HepG2 (cell line): ENCODE results near the gene DCAF7. TPM values are rescaled to one million over a fixed set of nuclear protein-coding genes. Genes with fewer than 3 reads are reported as not detected.
A peak's percentile ranks its signal among the peaks of the same experiment; 100 is the strongest.

ENCODE experiments used
- ATAC-seq: fragments of 200-7000 bp; cut with Tn5 transposase; 3 replicates; pipeline ENCODE4 v1.9.1; 2020; ENCODE audit warnings: mild to moderate bottlenecking, moderate library complexity
- BruUV-seq: library from RNA; stranded (reverse); fragments of 400-500 nt; replicated peaks from 2 replicates; lab custom pipeline; 2021; lab: Mats Ljungman, UMichigan
- CTCF ChIA-PET: fragments of 300-600 bp; formaldehyde crosslinking; extraction: SDS; loops from one replicate; lab custom pipeline; 2021; ENCODE audit warnings: low total read pairs, inconsistent platforms, low intra/inter-chr PET ratio; lab: Yijun Ruan, JAX
- POLR2A ChIA-PET: fragments of 350-600 bp; sonication (Branson Sonifier 250); formaldehyde crosslinking; loops from one replicate; lab custom pipeline; 2020; ENCODE audit warnings: antibody characterized with exemption, inconsistent platforms; lab: Yijun Ruan, JAX
- DNase-seq: peaks from one replicate; pipeline ENCODE4 v3.0.0-alpha.2; 2015; ENCODE audit warnings: low spot score
- FAIRE-seq: peaks from 3 replicates; lab custom pipeline; 2011; peaks lifted over from hg19 to GRCh38; lab: Jason Lieb, UNC
- H2AFZ ChIP-seq: one replicate; pipeline ENCODE4 v1.6.1; 2011; ENCODE audit warnings: low read length, inconsistent platforms
- H3K27ac ChIP-seq: fragments of 300-600 bp; 3 replicates; pipeline ENCODE4 v1.8.0; 2011; ENCODE audit warnings: mixed run types, mild to moderate bottlenecking, mixed read lengths, low read length, inconsistent platforms; ENCODE audit not compliant: insufficient read depth; ENCODE audit errors: extremely low read length
- H3K27me3 ChIP-seq, 2 experiments: fragments of 200-600 bp in 1 of 2; 2 replicates in 1 of 2; 3 replicates in 1 of 2; pipeline versions ENCODE4 v1.6.0 to v1.8.0; 2011; ENCODE audit warnings: low read length in 2 of 2, mild to moderate bottlenecking in 2 of 2, moderate library complexity in 2 of 2, inconsistent platforms in 1 of 2; ENCODE audit not compliant: insufficient read depth in 2 of 2, control insufficient read depth in 1 of 2
- H3K36me3 ChIP-seq, 2 experiments: fragments of 200-600 bp in 1 of 2; replicated peaks in 1 of 2; 2 replicates in 1 of 2; 3 replicates in 1 of 2; pipeline versions ENCODE4 v1.5.1 to v1.8.0; 2011; ENCODE audit warnings: low read length in 2 of 2, inconsistent platforms in 1 of 2; ENCODE audit not compliant: insufficient read depth in 2 of 2, control insufficient read depth in 1 of 2
- H3K4me1 ChIP-seq: 2 replicates; pipeline ENCODE4 v1.5.1; 2012; ENCODE audit warnings: low read length, inconsistent platforms; ENCODE audit not compliant: insufficient read depth
- H3K4me2 ChIP-seq: 2 replicates; pipeline ENCODE4 v1.6.0; 2011; ENCODE audit warnings: low read depth, low read length, inconsistent platforms
- H3K4me3 ChIP-seq, 3 experiments: fragments of 200-600 bp in 1 of 3; sonication (generic), shearing (Covaris generic) in 1 of 3; replicated peaks in 1 of 3; 2 replicates each; pipeline ENCODE4 v1.5.1; 2011 to 2016; ENCODE audit warnings: low read length in 3 of 3, inconsistent platforms in 2 of 3, low read depth in 2 of 3, mild to moderate bottlenecking in 2 of 3, control low read depth in 1 of 3, mixed read lengths in 1 of 3; ENCODE audit not compliant: insufficient read depth in 1 of 3
- H3K79me2 ChIP-seq: one replicate; pipeline ENCODE4 v1.6.1; 2011; ENCODE audit warnings: low read length, inconsistent platforms; ENCODE audit not compliant: insufficient read depth
- H3K9ac ChIP-seq: 2 replicates; pipeline ENCODE4 v1.6.0; 2011; ENCODE audit warnings: mild to moderate bottlenecking, low read depth, low read length, inconsistent platforms; ENCODE audit not compliant: insufficient read depth
- H3K9me3 ChIP-seq: 2 replicates; pipeline ENCODE4 v1.5.1; 2012; ENCODE audit warnings: mild to moderate bottlenecking, low read length
- H4K20me1 ChIP-seq: 2 replicates; pipeline ENCODE4 v1.6.0; 2011; ENCODE audit warnings: inconsistent platforms, mild to moderate bottlenecking, low read length, moderate library complexity; ENCODE audit not compliant: insufficient read depth
- AGO2 ChIP-seq: fragments of 200-400 bp; formaldehyde crosslinking; optimal IDR thresholded peaks from 2 replicates; pipeline ENCODE3; 2017; ENCODE audit warnings: mild to moderate bottlenecking, low read depth, low read length, moderate library complexity
- FOXA1 ChIP-seq, 2 experiments: fragments of 450-650 bp in 1 of 2; sonication (generic) in 1 of 2; formaldehyde crosslinking in 1 of 2; IDR thresholded peaks; 2 replicates each; pipeline versions ENCODE4 v1.4.0 to v1.6.1; 2016 to 2020; ENCODE audit warnings: missing genetic modification reagents in 1 of 2
- GLI4 ChIP-seq: sonication (generic); formaldehyde crosslinking; IDR thresholded peaks from 2 replicates; pipeline ENCODE4 v1.5.1; 2020; ENCODE audit warnings: missing genetic modification reagents, mild to moderate bottlenecking, moderate library complexity, borderline replicate concordance
- MLXIP ChIP-seq: sonication (generic); formaldehyde crosslinking; IDR thresholded peaks from 2 replicates; pipeline ENCODE4 v1.9.0; 2021; ENCODE audit warnings: missing genetic modification reagents, borderline replicate concordance
- MTERF4 ChIP-seq: sonication (generic); formaldehyde crosslinking; IDR thresholded peaks from 2 replicates; pipeline ENCODE4 v1.8.0; 2023; ENCODE audit warnings: mild to moderate bottlenecking, missing genetic modification reagents
- PTBP1 ChIP-seq: fragments of 200-400 bp; formaldehyde crosslinking; IDR thresholded peaks from 2 replicates; pipeline ENCODE4 v1.6.1; 2018; ENCODE audit warnings: low read length, low read depth; ENCODE audit not compliant: poor library complexity, severe bottlenecking
- SMARCE1 ChIP-seq: fragments of 450-650 bp; IDR thresholded peaks from 2 replicates; pipeline ENCODE4 v1.6.1; 2017; ENCODE audit warnings: borderline replicate concordance
- TFDP2 ChIP-seq: sonication (generic); formaldehyde crosslinking; IDR thresholded peaks from 2 replicates; pipeline ENCODE4 v1.4.0; 2020; ENCODE audit warnings: missing genetic modification reagents
- ZBTB7A ChIP-seq: sonication (generic); formaldehyde crosslinking; IDR thresholded peaks from 2 replicates; pipeline ENCODE4 v1.8.0; 2022; ENCODE audit warnings: mild to moderate bottlenecking, missing genetic modification reagents
- ZIK1 ChIP-seq: sonication (generic); formaldehyde crosslinking; IDR thresholded peaks from 2 replicates; pipeline ENCODE4 v1.5.0; 2020; ENCODE audit warnings: mild to moderate bottlenecking, low read depth, missing genetic modification reagents, borderline replicate concordance
- ZNF143 ChIP-seq: sonication (generic); formaldehyde crosslinking; IDR thresholded peaks from 2 replicates; pipeline ENCODE4 v1.4.0; 2020; ENCODE audit warnings: missing genetic modification reagents
- ZNF3 ChIP-seq: IDR thresholded peaks from 2 replicates; pipeline ENCODE4 v1.7.0; 2017; ENCODE audit warnings: inconsistent platforms
- ZNF430 ChIP-seq: sonication (generic); formaldehyde crosslinking; IDR thresholded peaks from 2 replicates; pipeline ENCODE4 v1.9.0; 2021; ENCODE audit warnings: mild to moderate bottlenecking, missing genetic modification reagents
- ZNF512 ChIP-seq: sonication (generic); formaldehyde crosslinking; IDR thresholded peaks from 2 replicates; pipeline ENCODE4 v1.4.0; 2020; ENCODE audit warnings: mild to moderate bottlenecking, missing genetic modification reagents
- ZNF605 ChIP-seq: sonication (generic); formaldehyde crosslinking; IDR thresholded peaks from 2 replicates; pipeline ENCODE4 v1.8.0; 2022; ENCODE audit warnings: mild to moderate bottlenecking, missing genetic modification reagents
- ZNF747 ChIP-seq: sonication (generic); formaldehyde crosslinking; IDR thresholded peaks from 2 replicates; pipeline ENCODE4 v1.8.1; 2023; ENCODE audit warnings: missing genetic modification reagents, mild to moderate bottlenecking, borderline replicate concordance
- WGBS: methylation state at CpG from one replicate; pipeline ENCODE4 v1.1.6; 2017; ENCODE audit warnings: low lambda C conversion rate; 5-methylcytosine and 5-hydroxymethylcytosine counted together
- in situ Hi-C: cut with HindIII; loops from 2 replicates; pipeline ENCODE4 v1.10.0; 2017; ENCODE audit warnings: low pct_unique_long_range_greater_than_20kb; ENCODE audit not compliant: extremely low pct_ligation_motif_present
- intact Hi-C: fragments of 100-400 bp; cut with micrococcal nuclease; formaldehyde crosslinking; loops from one replicate; pipeline ENCODE4 v1.10.0; 2022; ENCODE audit not compliant: unreplicated experiment
- polyA plus RNA-seq, 8 experiments: library from polyadenylated mRNA; depleted of rRNA in 3 of 8; stranded (reverse) in 7 of 8; unstranded in 1 of 8; fragments of >200 nt; fragmentation: Illumina TruSeq in 4 of 8; extraction: Trizol in 4 of 8; gene quantifications; 2 replicates each; pipeline versions ENCODE4 v1.2.1 to v1.2.3, GENCODE V29; 2011 to 2016; ENCODE audit warnings: low read depth in 4 of 8, missing spikeins in 1 of 8, mixed read lengths in 1 of 8; ENCODE audit not compliant: insufficient read depth in 1 of 8
- total RNA-seq, 5 experiments: library from RNA; depleted of rRNA; stranded (reverse); fragments of >200 nt; fragmentation: Illumina TruSeq; extraction: Trizol; gene quantifications; 2 replicates each; pipeline ENCODE4 v1.2.3, GENCODE V29; 2016; ENCODE audit warnings: low read depth in 1 of 5

DCAF7 gene
- total and polyA plus RNA-seq, 2 of the 13 experiments (the other 11 are each of a cell fraction or from before 2014, with no cell fraction given): 55.2 to 73.4 TPM

- Histone ChIP-seq H3K36me3 (no peaks in the 10 kb centered on the region; a peak in 2 of 5 replicates), H4K20me1 (peaks cover 26% of the 10 kb centered on the region), H3K4me2 (peak overlapping the region; percentile 75), H3K79me2 (peaks cover 38% of the 10 kb centered on the region), H3K27ac (peak overlapping the region; percentile 76), H3K9me3 (no peaks in the 10 kb centered on the region), H3K9ac (peak overlapping the region; percentile 90), H3K27me3 (peaks cover 0 to 2% of the 10 kb centered on the region in 2 experiments; a peak in 2 of 5 replicates), H3K4me3 (peak overlapping the region; percentile 74 to 98 (median 93)), H2AFZ (no peak overlapping the region), H3K4me1 (peaks cover 59% of the 10 kb centered on the region)
- ATAC-seq (no peak), FAIRE-seq (no peak), DNase-seq (no peak)
- BruUV-seq: TSS peak; percentile 90
- ChIA-PET POLR2A (interaction anchor here (0.6 to 3.2 kb wide), 9 partner anchors 9 to 72 kb away, joined by 3 to 20 read pairs (median 4); partner anchors contain the start of genes MAP3K3 and TACO1), CTCF (no interaction called here)
- in situ Hi-C loops: no loop called here
- intact Hi-C loops: no loop called here
- 11% methylated on average over 14 of the region's 18 CpGs for WGBS
- TF ChIP-seq TFDP2 (CRISPR knock-in tag) (peak; percentile 48; the same call in 1 of the 2 replicates), ZIK1 (CRISPR knock-in tag) (peak; percentile 89; the same call in 1 of the 2 replicates), ZNF3 (CRISPR knock-in tag) (0 out of 2 replicates have a peak, but pooled peaks have one; percentile 19), ZBTB7A (CRISPR knock-in tag) (peak; percentile 75; the same call in 1 of the 2 replicates), ZNF143 (CRISPR knock-in tag) (0 out of 2 replicates have a peak, but pooled peaks have one; percentile 13), PTBP1 (no peak), GLI4 (CRISPR knock-in tag) (peak; percentile 65; the same call in 1 of the 2 replicates), ZNF747 (CRISPR knock-in tag) (0 out of 2 replicates have a peak, but pooled peaks have one; percentile 63), ZNF605 (CRISPR knock-in tag) (0 out of 2 replicates have a peak, but pooled peaks have one; percentile 11), SMARCE1 (no peak), MLXIP (no peak), AGO2 (peak; percentile 37), MTERF4 (peak; percentile 95; the same call in 1 of the 2 replicates), ZNF512 (CRISPR knock-in tag) (0 out of 2 replicates have a peak, but pooled peaks have one; percentile 28), ZNF430 (CRISPR knock-in tag) (peak; percentile 26; the same call in 1 of the 2 replicates), FOXA1 (IDR thresholded peaks at IDR 0.05) (no peak), FOXA1 (CRISPR knock-in tag; IDR thresholded peaks at IDR 0.05) (peak; percentile 3; the same call in 1 of the 2 replicates)
These were observed 860 bp upstream of the DCAF7 start for GRCh38 chr17:63549289-63549945.
